HG03025 (cell line): Measurements from ENCODE around the gene NKAPL.

Experiments
- ATAC-seq: cut with Tn5 transposase; IDR thresholded peaks from one replicate; pipeline ENCODE4 v1.9.1; 2021; ENCODE audit warnings: mild to moderate bottlenecking, moderate library complexity; ENCODE audit not compliant: unreplicated experiment, low FRiP score

Gene NKAPL

GRCh38 chr6:28243946-28244345, 15.2 kb upstream of the NKAPL start:
- no peak for ATAC-seq

- no peak for ATAC-seq
These were observed 13.7 kb upstream of the NKAPL start for GRCh38 chr6:28245206-28245941.

- no peak for ATAC-seq
These were observed 10.2 kb upstream of the NKAPL start for GRCh38 chr6:28248916-28249315.

GRCh38 chr6:28250747-28251146, 8.3 kb upstream of the NKAPL start:
- no peak for ATAC-seq

GRCh38 chr6:28251661-28252008, 7.5 kb upstream of the NKAPL start:
- ATAC-seq = peak; percentile 47

- ATAC-seq = peak; percentile 49
These were observed 6.8 kb upstream of the NKAPL start, which contains the start of gene ZKSCAN4 for GRCh38 chr6:28252009-28252975. ZKSCAN4 (minus strand) TSS chr6:28252269; CDS start chr6:28251980, 289 bp downstream.

- no peak for ATAC-seq
These were observed 5.0 kb upstream of the NKAPL start for GRCh38 chr6:28254121-28254519.

- ATAC-seq = no peak
These were observed 2.1 kb upstream of the NKAPL start for GRCh38 chr6:28257042-28257441.

- no peak for ATAC-seq
These were observed 4.8 kb downstream of the NKAPL start for GRCh38 chr6:28263922-28264321.

GRCh38 chr6:28264834-28265401, 5.8 kb downstream of the NKAPL start:
- ATAC-seq = no peak

- no peak for ATAC-seq
These were observed 7.5 kb downstream of the NKAPL start for GRCh38 chr6:28266563-28266961.

- ATAC-seq = peak; percentile 92
These were observed 8.0 kb downstream of the NKAPL start, which contains the start of gene ZSCAN26 for GRCh38 chr6:28266962-28267694. ZSCAN26 (plus strand) TSS chr6:28267143; CDS start chr6:28271920, 4,777 bp downstream.

- no peak for ATAC-seq
These were observed 8.6 kb downstream of the NKAPL start for GRCh38 chr6:28267695-28268059.

GRCh38 chr6:28269492-28269891, 10.4 kb downstream of the NKAPL start:
- ATAC-seq = no peak

GRCh38 chr6:28274888-28275287, 15.8 kb downstream of the NKAPL start:
- ATAC-seq = no peak

- no peak for ATAC-seq
These were observed 18.6 kb downstream of the NKAPL start for GRCh38 chr6:28277746-28278145.

GRCh38 chr6:28280595-28281287, 21.6 kb downstream of the NKAPL start:
- ATAC-seq = no peak

- peak; percentile 89 for ATAC-seq
These were observed 22.4 kb downstream of the NKAPL start, which contains the start of gene PGBD1 for GRCh38 chr6:28281288-28282064. PGBD1 (plus strand) TSS chr6:28281572; CDS start chr6:28283814, 2,242 bp downstream.

- no peak for ATAC-seq
These were observed 23.8 kb downstream of the NKAPL start for GRCh38 chr6:28282926-28283325.
